SK-N-SH treated with all-trans-retinoic acid at 6 μM for 48 hours (cell line): ENCODE results near the gene LRRC53.

Source experiments
- ARNTL ChIP-seq: fragments of 450-650 bp; formaldehyde crosslinking; IDR thresholded peaks from 2 replicates; pipeline ENCODE4 v1.5.0; 2020; ENCODE audit warnings: low read depth, mild to moderate bottlenecking, moderate library complexity, borderline replicate concordance
- CREB5 ChIP-seq: fragments of 250-450 bp; sonication (Bioruptor Pico); IDR thresholded peaks from 2 replicates; pipeline ENCODE4 v1.5.1; 2020; ENCODE audit warnings: low read depth, mild to moderate bottlenecking, moderate library complexity
- CSDC2 ChIP-seq: fragments of 250-450 bp; sonication (Bioruptor Pico); IDR thresholded peaks from 2 replicates; pipeline ENCODE4 v1.5.0; 2020; ENCODE audit warnings: mild to moderate bottlenecking, moderate library complexity
- ESRRG ChIP-seq: fragments of 250-450 bp; sonication (Bioruptor Pico); IDR thresholded peaks from 2 replicates; pipeline ENCODE4 v1.6.1; 2021; ENCODE audit warnings: mild to moderate bottlenecking
- PATZ1 ChIP-seq: fragments of 250-450 bp; sonication (Bioruptor Pico); IDR thresholded peaks from 2 replicates; pipeline ENCODE4 v1.8.0; 2020; ENCODE audit warnings: mild to moderate bottlenecking, moderate library complexity, borderline replicate concordance
- TCF4 ChIP-seq: fragments of 250-450 bp; sonication (Bioruptor Pico); IDR thresholded peaks from 2 replicates; pipeline ENCODE4 v1.8.0; 2021; ENCODE audit warnings: mild to moderate bottlenecking, moderate library complexity, borderline replicate concordance
- ZFP30 ChIP-seq: fragments of 450-650 bp; formaldehyde crosslinking; IDR thresholded peaks from 2 replicates; pipeline ENCODE4 v1.5.0; 2022; ENCODE audit warnings: mild to moderate bottlenecking, moderate library complexity
- ZNF70 ChIP-seq: fragments of 450-650 bp; formaldehyde crosslinking; IDR thresholded peaks from 2 replicates; pipeline ENCODE4 v1.5.0; 2020; ENCODE audit warnings: mild to moderate bottlenecking, moderate library complexity

GRCh38 chr1:74422421-74423292, 89.8 kb downstream of the LRRC53 start:
- TF ChIP-seq ZFP30 (CRISPR knock-in tag) = no peak
- TF ChIP-seq TCF4 = no peak
- TF ChIP-seq CREB5 = no peak
- no peak for TF ChIP-seq PATZ1 (CRISPR knock-in tag)
- no peak for TF ChIP-seq ESRRG (CRISPR knock-in tag)
- TF ChIP-seq ARNTL (CRISPR knock-in tag) = no peak
- no peak for TF ChIP-seq CSDC2
- TF ChIP-seq ZNF70 = no peak
